Measurements from ENCODE around the gene OR5I1. TPM values are rescaled to one million over a fixed set of nuclear protein-coding genes. Genes with fewer than 3 reads are reported as not detected.
A peak's percentile ranks its signal among the peaks of the same experiment; 100 is the strongest.

OR5I1 gene
- total and polyA plus RNA-seq, 2 experiments from 2014 or later: not detected

DNA sequence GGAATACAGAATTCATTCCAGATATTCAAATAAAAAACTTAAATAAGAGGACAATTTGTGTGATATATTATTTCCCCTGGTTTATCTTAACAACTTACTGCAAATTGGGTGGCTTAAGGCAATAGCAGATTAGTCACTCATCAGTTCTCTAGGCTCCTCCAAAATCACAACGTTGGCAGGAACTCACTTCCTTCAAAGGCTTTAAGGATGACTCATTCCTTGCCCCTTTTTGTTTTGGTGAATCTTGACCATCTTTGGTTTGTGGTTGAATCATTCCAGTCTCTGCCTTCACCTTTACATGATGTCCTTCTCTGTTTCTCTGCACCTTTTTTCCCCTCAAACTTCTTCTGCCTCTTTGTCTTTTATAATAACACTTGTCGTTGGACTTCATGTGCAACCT is 30.2 kb upstream of the OR5I1 start:
- Histone ChIP-seq H3K4me3 (no peak overlapping the region), H3K9me2 (replicated peaks; ENCODE audit: insufficient read depth) (no peaks in the 10 kb centered on the region), H3K27ac (no peak overlapping the region), H4K20me1 (ENCODE audit: insufficient read depth, poor library complexity, severe bottlenecking) (no peaks in the 10 kb centered on the region), H2AFZ (no peak overlapping the region), H3K79me2 (no peaks in the 10 kb centered on the region), H3K4me2 (no peak overlapping the region), H3K36me3 (replicated peaks; ENCODE audit: insufficient read depth, low read depth) (no peaks in the 10 kb centered on the region), H3K9me3 (ENCODE audit: low read depth) (no peaks in the 10 kb centered on the region), H3K4me1 (ENCODE audit: insufficient read depth) (no peaks in the 10 kb centered on the region), H3K27me3 (no peaks in the 10 kb centered on the region)
- TF ChIP-seq, protein P1, sequence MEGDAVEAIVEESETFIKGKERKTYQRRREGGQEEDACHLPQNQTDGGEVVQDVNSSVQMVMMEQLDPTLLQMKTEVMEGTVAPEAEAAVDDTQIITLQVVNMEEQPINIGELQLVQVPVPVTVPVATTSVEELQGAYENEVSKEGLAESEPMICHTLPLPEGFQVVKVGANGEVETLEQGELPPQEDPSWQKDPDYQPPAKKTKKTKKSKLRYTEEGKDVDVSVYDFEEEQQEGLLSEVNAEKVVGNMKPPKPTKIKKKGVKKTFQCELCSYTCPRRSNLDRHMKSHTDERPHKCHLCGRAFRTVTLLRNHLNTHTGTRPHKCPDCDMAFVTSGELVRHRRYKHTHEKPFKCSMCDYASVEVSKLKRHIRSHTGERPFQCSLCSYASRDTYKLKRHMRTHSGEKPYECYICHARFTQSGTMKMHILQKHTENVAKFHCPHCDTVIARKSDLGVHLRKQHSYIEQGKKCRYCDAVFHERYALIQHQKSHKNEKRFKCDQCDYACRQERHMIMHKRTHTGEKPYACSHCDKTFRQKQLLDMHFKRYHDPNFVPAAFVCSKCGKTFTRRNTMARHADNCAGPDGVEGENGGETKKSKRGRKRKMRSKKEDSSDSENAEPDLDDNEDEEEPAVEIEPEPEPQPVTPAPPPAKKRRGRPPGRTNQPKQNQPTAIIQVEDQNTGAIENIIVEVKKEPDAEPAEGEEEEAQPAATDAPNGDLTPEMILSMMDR (IDR thresholded peaks at IDR 0.05; ENCODE audit: poor library complexity): no peak
- no peak for TF ChIP-seq EZH2 (IDR thresholded peaks at IDR 0.05; ENCODE audit: borderline replicate concordance)
- TF ChIP-seq EZH2phosphoT487 (IDR thresholded peaks at IDR 0.05; ENCODE audit: low read depth, severe bottlenecking, unreplicated experiment): no peak
- WGBS (ENCODE audit: low lambda C conversion rate, missing lambda C conversion rate): 48% methylated on average over 2 of the region's 2 CpGs
- no peak for DNase-seq (ENCODE audit: low spot score)

DNA sequence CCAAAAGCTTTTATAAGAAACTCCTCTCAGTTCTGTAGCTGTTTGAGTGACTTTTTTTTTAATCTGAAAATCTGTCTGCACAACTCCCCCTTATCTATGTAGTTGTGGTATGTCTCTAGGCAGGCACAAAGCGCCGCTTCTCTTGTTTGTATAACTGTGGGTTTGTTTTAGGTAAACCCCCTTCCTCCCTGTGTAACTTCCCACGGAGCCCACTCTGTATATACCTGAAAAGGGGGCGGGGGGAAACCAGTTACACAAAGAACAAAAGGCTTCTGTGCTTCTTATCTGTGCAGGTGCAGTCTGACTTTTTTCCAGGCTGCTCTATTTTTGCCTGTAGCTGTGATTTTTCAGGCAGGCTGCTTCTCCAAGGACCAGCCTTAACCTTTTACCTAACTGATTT is 20.3 kb upstream of the OR5I1 start:
- H3K9me2 ChIP-seq (replicated peaks; ENCODE audit: insufficient read depth): no peaks in the 10 kb centered on the region
- H3K79me2 ChIP-seq: no peaks in the 10 kb centered on the region
- no peaks in the 10 kb centered on the region for H3K9me3 ChIP-seq (ENCODE audit: low read depth)
- no peaks in the 10 kb centered on the region for H3K27me3 ChIP-seq
- no peaks in the 10 kb centered on the region for H3K36me3 ChIP-seq (replicated peaks; ENCODE audit: insufficient read depth, low read depth)
- peak overlapping the region; percentile 65 for H3K4me2 ChIP-seq
- H2AFZ ChIP-seq: peak overlapping the region; percentile 19
- TF ChIP-seq, protein P1 (IDR thresholded peaks at IDR 0.05; ENCODE audit: poor library complexity): no peak
- TF ChIP-seq EZH2phosphoT487 (IDR thresholded peaks at IDR 0.05; ENCODE audit: low read depth, severe bottlenecking, unreplicated experiment) (no peak), EZH2 (IDR thresholded peaks at IDR 0.05; ENCODE audit: borderline replicate concordance) (no peak)
- H4K20me1 ChIP-seq (ENCODE audit: insufficient read depth, poor library complexity, severe bottlenecking): no peaks in the 10 kb centered on the region
- WGBS (ENCODE audit: low lambda C conversion rate, missing lambda C conversion rate): 54% methylated on average over 4 of the region's 4 CpGs
- DNase-seq (ENCODE audit: low spot score): peak; percentile 29
- peak overlapping the region; percentile 37 for H3K27ac ChIP-seq
- no peaks in the 10 kb centered on the region for H3K4me1 ChIP-seq (ENCODE audit: insufficient read depth)
- H3K4me3 ChIP-seq: no peak overlapping the region

DNA sequence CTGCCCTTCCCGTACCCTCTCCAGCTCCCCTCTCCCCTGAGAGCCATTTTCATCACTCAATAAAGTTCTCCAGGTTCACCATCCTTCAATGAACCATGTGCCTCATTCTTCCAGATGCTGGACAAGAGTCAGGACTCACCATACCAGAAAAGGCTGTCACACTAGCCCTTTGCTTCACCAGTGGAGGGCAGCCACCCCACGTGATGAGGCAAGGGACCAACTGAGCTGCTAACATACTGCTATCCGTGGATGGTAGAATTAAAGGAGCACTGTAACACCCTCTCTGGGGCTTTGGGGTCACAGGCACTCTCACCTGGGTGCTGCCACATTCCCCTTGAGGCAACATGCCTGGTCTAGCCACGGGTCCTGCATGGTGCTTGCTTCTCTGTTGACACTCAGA is 13.1 kb upstream of the OR5I1 start:
- no peak for DNase-seq (ENCODE audit: low spot score)
- Histone ChIP-seq H3K27me3 (no peaks in the 10 kb centered on the region), H3K36me3 (replicated peaks; ENCODE audit: insufficient read depth, low read depth) (no peaks in the 10 kb centered on the region), H2AFZ (no peak overlapping the region), H3K9me2 (replicated peaks; ENCODE audit: insufficient read depth) (no peaks in the 10 kb centered on the region), H3K9me3 (ENCODE audit: low read depth) (no peaks in the 10 kb centered on the region), H3K79me2 (no peaks in the 10 kb centered on the region), H3K4me3 (no peak overlapping the region), H3K4me1 (ENCODE audit: insufficient read depth) (no peaks in the 10 kb centered on the region), H4K20me1 (ENCODE audit: insufficient read depth, poor library complexity, severe bottlenecking) (no peaks in the 10 kb centered on the region), H3K4me2 (no peak overlapping the region), H3K27ac (no peak overlapping the region)
- WGBS (ENCODE audit: low lambda C conversion rate, missing lambda C conversion rate): 73% methylated on average over 4 of the region's 4 CpGs
- TF ChIP-seq, protein P1 (IDR thresholded peaks at IDR 0.05; ENCODE audit: poor library complexity): no peak
- TF ChIP-seq EZH2 (IDR thresholded peaks at IDR 0.05; ENCODE audit: borderline replicate concordance) (no peak), EZH2phosphoT487 (IDR thresholded peaks at IDR 0.05; ENCODE audit: low read depth, severe bottlenecking, unreplicated experiment) (no peak)
